GM12878 (cell line): Measurements from ENCODE around the gene EVA1A. TPM values are rescaled to one million over a fixed set of nuclear protein-coding genes. Genes with fewer than 3 reads are reported as not detected.

ENCODE experiments used
- ATAC-seq: fragments of 200-7000 bp; cut with Tn5 transposase; 3 replicates; pipeline ENCODE4 v1.9.1; 2020; ENCODE audit warnings: mild to moderate bottlenecking, moderate library complexity
- BruUV-seq: library from RNA; stranded (reverse); fragments of 400-500 nt; replicated peaks from 2 replicates; lab custom pipeline; 2021; lab: Mats Ljungman, UMichigan
- CTCF ChIA-PET: fragments of 300-600 bp; sonication (Branson Sonifier 250); formaldehyde crosslinking; extraction: SDS; loops from one replicate; lab custom pipeline; 2021; ENCODE audit warnings: inconsistent platforms; lab: Yijun Ruan, JAX
- POLR2A ChIA-PET: fragments of 350-600 bp; formaldehyde crosslinking; extraction: SDS; loops from one replicate; lab custom pipeline; 2021; ENCODE audit warnings: inconsistent platforms; lab: Charles Lee
- RAD21 ChIA-PET: fragments of 300-600 bp; sonication (Branson Sonifier 250); formaldehyde crosslinking; loops from one replicate; lab custom pipeline; 2023; ENCODE audit warnings: antibody characterized with exemption; ENCODE audit not compliant: unreplicated experiment; lab: Charles Lee
- SMC1A ChIA-PET: fragments of 300-600 bp; sonication (Branson Sonifier 250); formaldehyde crosslinking; loops from one replicate; lab custom pipeline; 2023; ENCODE audit not compliant: unreplicated experiment, uncharacterized antibody; lab: Charles Lee
- DNase-seq: peaks from one replicate; pipeline ENCODE4 v3.0.0-alpha.2; 2011; ENCODE audit warnings: low read depth, low spot score
- FAIRE-seq: peaks from 3 replicates; lab custom pipeline; 2011; peaks lifted over from hg19 to GRCh38; lab: Jason Lieb, UNC
- H2AFZ ChIP-seq: 2 replicates; pipeline ENCODE4 v1.6.0; 2011; ENCODE audit warnings: low read depth, low read length, control low read depth; ENCODE audit not compliant: control insufficient read depth
- H3K27ac ChIP-seq: 2 replicates; pipeline ENCODE4 v1.5.1; 2011; ENCODE audit warnings: control low read depth; ENCODE audit not compliant: control insufficient read depth, insufficient read depth
- H3K27me3 ChIP-seq, 2 experiments: replicated peaks in 1 of 2; 2 replicates each; pipeline versions ENCODE4 v1.6.0 to v1.6.1; 2011; ENCODE audit warnings: low read length in 1 of 2; ENCODE audit not compliant: control insufficient read depth in 2 of 2, insufficient read depth in 2 of 2
- H3K36me3 ChIP-seq, 2 experiments: 2 replicates each; pipeline ENCODE4 v1.5.1; 2011; ENCODE audit warnings: low read length in 1 of 2; ENCODE audit not compliant: control insufficient read depth in 2 of 2, insufficient read depth in 2 of 2
- H3K4me1 ChIP-seq: 2 replicates; pipeline ENCODE4 v1.6.1; 2011; ENCODE audit warnings: mild to moderate bottlenecking, low read length, moderate library complexity, mixed read lengths; ENCODE audit not compliant: control insufficient read depth, insufficient read depth
- H3K4me2 ChIP-seq: 2 replicates; pipeline ENCODE4 v1.6.0; 2011; ENCODE audit warnings: control low read depth; ENCODE audit not compliant: control insufficient read depth, insufficient read depth
- H3K4me3 ChIP-seq: fragments of 200-600 bp; sonication (generic); 2 replicates; pipeline ENCODE4 v1.5.1; 2016
- H3K79me2 ChIP-seq: 2 replicates; pipeline ENCODE4 v1.6.0; 2011; ENCODE audit warnings: low read length; ENCODE audit not compliant: control insufficient read depth, insufficient read depth
- H3K9ac ChIP-seq: 2 replicates; pipeline ENCODE4 v1.8.0; 2011; ENCODE audit warnings: low read length, control low read depth, mixed read lengths; ENCODE audit not compliant: control insufficient read depth, insufficient read depth
- H3K9me3 ChIP-seq: replicated peaks from 3 replicates; pipeline ENCODE4 v1.5.1; 2011; ENCODE audit warnings: mild to moderate bottlenecking, low read length; ENCODE audit not compliant: control insufficient read depth, insufficient read depth
- H4K20me1 ChIP-seq: 2 replicates; pipeline ENCODE4 v1.6.0; 2011; ENCODE audit not compliant: control insufficient read depth, insufficient read depth
- CHD2 ChIP-seq: IDR thresholded peaks from 2 replicates; pipeline ENCODE4 v1.6.1; 2011; ENCODE audit warnings: low read depth, low read length, improper control_type of control experiment, borderline replicate concordance
- CHD4 ChIP-seq: fragments of 200-600 bp; sonication (generic); IDR thresholded peaks from 2 replicates; pipeline ENCODE4 v1.6.1; 2016; ENCODE audit warnings: mild to moderate bottlenecking
- ETV6 ChIP-seq, 2 experiments: fragments of 450-650 bp in 1 of 2; IDR thresholded peaks in 1 of 2; conservative IDR thresholded peaks in 1 of 2; 2 replicates each; pipeline ENCODE4 v1.6.1; 2014; ENCODE audit warnings: antibody characterized with exemption in 1 of 2, borderline replicate concordance in 1 of 2, low read depth in 1 of 2, mild to moderate bottlenecking in 1 of 2, moderate library complexity in 1 of 2
- GABPA ChIP-seq: IDR thresholded peaks from 2 replicates; pipeline ENCODE4 v1.6.1; 2014; ENCODE audit warnings: antibody characterized with exemption, low read depth, mild to moderate bottlenecking, inconsistent platforms
- NFXL1 ChIP-seq: fragments of 450-650 bp; IDR thresholded peaks from 2 replicates; pipeline ENCODE4 v1.6.1; 2017; ENCODE audit warnings: antibody characterized with exemption, mild to moderate bottlenecking, borderline replicate concordance
- PKNOX1 ChIP-seq: fragments of 450-650 bp; IDR thresholded peaks from 2 replicates; pipeline ENCODE4 v1.6.1; 2016; ENCODE audit warnings: mild to moderate bottlenecking
- RELB ChIP-seq: fragments of 450-650 bp; IDR thresholded peaks from 2 replicates; pipeline ENCODE4 v1.6.1; 2017; ENCODE audit warnings: low read depth, mild to moderate bottlenecking, moderate library complexity
- RUNX3 ChIP-seq: IDR thresholded peaks from 2 replicates; pipeline ENCODE4 v1.6.1; 2012; ENCODE audit warnings: low read length, inconsistent platforms
- SMC3 ChIP-seq: IDR thresholded peaks from 2 replicates; pipeline ENCODE4 v1.6.1; 2011; ENCODE audit warnings: low read length, improper control_type of control experiment, borderline replicate concordance
- SRF ChIP-seq, 2 experiments: IDR thresholded peaks; 2 replicates each; pipeline ENCODE4 v1.6.1; 2011; ENCODE audit warnings: low read depth in 2 of 2, low read length in 2 of 2, mild to moderate bottlenecking in 1 of 2, moderate library complexity in 1 of 2
- SUZ12 ChIP-seq: fragments of 200-600 bp; sonication (generic); IDR thresholded peaks from one replicate; pipeline ENCODE4 v1.6.1; 2018; ENCODE audit warnings: antibody characterized with exemption, mild to moderate bottlenecking; ENCODE audit not compliant: unreplicated experiment
- ZBTB4 ChIP-seq: fragments of 450-650 bp; formaldehyde crosslinking; IDR thresholded peaks from 2 replicates; pipeline ENCODE4 v1.4.0; 2022; ENCODE audit warnings: mild to moderate bottlenecking, moderate library complexity
- WGBS: methylation state at CpG from one replicate; pipeline ENCODE4 v1.1.6; 2016; ENCODE audit warnings: low lambda C conversion rate; ENCODE audit not compliant: insufficient replicate concordance, insufficient coverage; ENCODE audit errors: missing lambda C conversion rate; 5-methylcytosine and 5-hydroxymethylcytosine counted together
- in situ Hi-C: fragments of 300-500 bp; cut with MboI; formaldehyde crosslinking; loops from 9 replicates; pipeline ENCODE4 v1.14.3; 2018; ENCODE audit warnings: mixed read lengths
- intact Hi-C: fragments of 100-400 bp; cut with micrococcal nuclease; formaldehyde crosslinking; loops from one replicate; pipeline ENCODE4 v1.14.2; 2022; ENCODE audit not compliant: unreplicated experiment
- polyA plus RNA-seq, 11 experiments: library from polyadenylated mRNA; depleted of rRNA in 4 of 11; unstranded in 6 of 11; stranded (reverse) in 5 of 11; fragments of >200 nt; fragmentation: Nextera tagmentation in 4 of 11; fragmentation: Illumina TruSeq in 1 of 11; extraction: Ambion mirVana in 4 of 11; extraction: Trizol in 1 of 11; gene quantifications; 1 replicate in 1 of 11; 2 replicates in 10 of 11; pipeline versions ENCODE4 v1.2.1 to v1.2.3, GENCODE V29; 2011 to 2016; ENCODE audit warnings: inconsistent platforms in 2 of 11, missing spikeins in 2 of 11, low read depth in 1 of 11
- total RNA-seq, 4 experiments: library from RNA; depleted of rRNA in 3 of 4; stranded (reverse); fragments of >200 nt in 3 of 4; fragmentation: Illumina TruSeq in 1 of 4; extraction: Trizol in 1 of 4; gene quantifications; 2 replicates each; pipeline versions ENCODE4 v1.2.1 to v1.2.3, GENCODE V29; 2013 to 2021
- TF ChIP-seq, protein P1 (sequence below): fragments of 450-650 bp; IDR thresholded peaks from 2 replicates; pipeline ENCODE4 v1.6.1; 2017; ENCODE audit warnings: borderline replicate concordance

EVA1A gene
- total and polyA plus RNA-seq, 10 of the 15 experiments (the other 5 are each of a cell fraction or from before 2014, with no cell fraction given): 0.13 to 1.0 (median 0.34) TPM; not detected in 5

GRCh38 chr2:75528221-75528977 lies 32.3 kb downstream of the EVA1A start:
- no peak for TF ChIP-seq CHD2
- TF ChIP-seq RUNX3: no peak
- no peak for TF ChIP-seq ETV6 (conservative IDR thresholded peaks at IDR 0.05 in 1 of 2, IDR thresholded peaks at IDR 0.05 in 1 of 2; ENCODE audit: borderline replicate concordance in 1 of 2, low read depth in 1 of 2)
- no peak for TF ChIP-seq ZBTB4 (CRISPR knock-in tag)
- TF ChIP-seq NFXL1: no peak
- no peak for TF ChIP-seq PKNOX1
- no peak for TF ChIP-seq SRF (IDR thresholded peaks at IDR 0.05; ENCODE audit: low read depth in 2 of 2, low read length in 2 of 2)
- no peak for TF ChIP-seq CHD4
- TF ChIP-seq SUZ12: no peak
- TF ChIP-seq SMC3: no peak
- no peak for TF ChIP-seq RELB
- TF ChIP-seq GABPA: no peak
- TF ChIP-seq, protein P1, sequence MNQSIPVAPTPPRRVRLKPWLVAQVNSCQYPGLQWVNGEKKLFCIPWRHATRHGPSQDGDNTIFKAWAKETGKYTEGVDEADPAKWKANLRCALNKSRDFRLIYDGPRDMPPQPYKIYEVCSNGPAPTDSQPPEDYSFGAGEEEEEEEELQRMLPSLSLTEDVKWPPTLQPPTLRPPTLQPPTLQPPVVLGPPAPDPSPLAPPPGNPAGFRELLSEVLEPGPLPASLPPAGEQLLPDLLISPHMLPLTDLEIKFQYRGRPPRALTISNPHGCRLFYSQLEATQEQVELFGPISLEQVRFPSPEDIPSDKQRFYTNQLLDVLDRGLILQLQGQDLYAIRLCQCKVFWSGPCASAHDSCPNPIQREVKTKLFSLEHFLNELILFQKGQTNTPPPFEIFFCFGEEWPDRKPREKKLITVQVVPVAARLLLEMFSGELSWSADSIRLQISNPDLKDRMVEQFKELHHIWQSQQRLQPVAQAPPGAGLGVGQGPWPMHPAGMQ: no peak
- TF ChIP-seq, all 136 proteins: peak for 0
- H3K36me3 ChIP-seq: no peaks in the 10 kb centered on the region
- H3K4me3 ChIP-seq: no peak overlapping the region
- ChIA-PET POLR2A (no interaction called here), CTCF (interaction anchor here (2.0 kb wide), 1 partner anchor 62 kb away, joined by 7 read pairs; no protein-coding TSS in a partner anchor), SMC1A (interaction anchor here (0.6 to 1.2 kb wide), 3 partner anchors 10 to 19 kb away, joined by 3 read pairs; no protein-coding TSS in a partner anchor), RAD21 (no interaction called here)
- no peak overlapping the region for H3K4me2 ChIP-seq
- intact Hi-C loops: no loop called here
- no peaks in the 10 kb centered on the region; the same call in 2 of the 3 replicates for H3K9me3 ChIP-seq
- no peaks in the 10 kb centered on the region for H3K79me2 ChIP-seq
- no TSS peak for BruUV-seq
- H3K4me1 ChIP-seq: no peaks in the 10 kb centered on the region
- no peak overlapping the region for H2AFZ ChIP-seq
- H4K20me1 ChIP-seq: no peaks in the 10 kb centered on the region
- no peak overlapping the region for H3K9ac ChIP-seq
- FAIRE-seq: no peak
- no peaks in the 10 kb centered on the region for H3K27me3 ChIP-seq
- ATAC-seq: no peak
- DNase-seq: no peak
- in situ Hi-C loops: no loop called here
- WGBS: 31% methylated on average over 5 of the region's 5 CpGs
- H3K27ac ChIP-seq: no peak overlapping the region
